Stimulated activated CD4-positive, alpha-beta T cell treated with anti-CD3 and anti-CD28 coated beads, Interleukin-4, amount 100 ng/mL, for 4 hours (primary cell): ENCODE data around the gene TMEM135.
"Not testable (repeated sequence)": the region's sequence is repeated elsewhere in the genome, so short reads cannot be mapped to it uniquely, and the experiment has no call there.

Source experiments
- DNase-seq, 2 experiments: peaks; one replicate each; pipeline ENCODE4 v3.0.0-alpha.2; 2020

Gene TMEM135

GRCh38 chr11:87081358-87081757 lies 43.6 kb downstream of the TMEM135 start:
- no peak for DNase-seq

GRCh38 chr11:87082590-87082989 lies 44.9 kb downstream of the TMEM135 start:
- no peak for DNase-seq

GRCh38 chr11:87083029-87083428 lies 45.3 kb downstream of the TMEM135 start:
- no peak for DNase-seq

- no peak for DNase-seq
Measured at GRCh38 chr11:87092159-87092558, 54.4 kb downstream of the TMEM135 start.

GRCh38 chr11:87092567-87092966 lies 54.8 kb downstream of the TMEM135 start:
- DNase-seq = no peak

- peak; percentile 9 to 18 for DNase-seq
Measured at GRCh38 chr11:87097582-87097981, 59.8 kb downstream of the TMEM135 start.

- DNase-seq = no peak
Measured at GRCh38 chr11:87101956-87102580, 64.3 kb downstream of the TMEM135 start.

GRCh38 chr11:87105826-87106225 lies 68.1 kb downstream of the TMEM135 start:
- not testable (repeated sequence) for DNase-seq

- DNase-seq = not testable (repeated sequence)
Measured at GRCh38 chr11:87107379-87107778, 69.6 kb downstream of the TMEM135 start.

GRCh38 chr11:87110443-87111131 lies 72.9 kb downstream of the TMEM135 start:
- DNase-seq = no peak

GRCh38 chr11:87114093-87114492 lies 76.4 kb downstream of the TMEM135 start:
- DNase-seq = no peak

- no peak for DNase-seq
Measured at GRCh38 chr11:87116185-87116584, 78.5 kb downstream of the TMEM135 start.

GRCh38 chr11:87120937-87121336 lies 83.2 kb downstream of the TMEM135 start:
- no peak for DNase-seq

- DNase-seq = no peak
Measured at GRCh38 chr11:87122852-87123251, 85.1 kb downstream of the TMEM135 start.

- DNase-seq = no peak
Measured at GRCh38 chr11:87125257-87125656, 87.5 kb downstream of the TMEM135 start.

GRCh38 chr11:87127101-87127500 lies 89.4 kb downstream of the TMEM135 start:
- no peak for DNase-seq

GRCh38 chr11:87128372-87128771 lies 90.6 kb downstream of the TMEM135 start:
- no peak for DNase-seq

- DNase-seq = no peak
Measured at GRCh38 chr11:87134524-87135106, 96.9 kb downstream of the TMEM135 start.

GRCh38 chr11:87136236-87136635 lies 98.5 kb downstream of the TMEM135 start:
- DNase-seq = no peak

- DNase-seq = no peak
Measured at GRCh38 chr11:87137711-87138110, 100.0 kb downstream of the TMEM135 start.

- no peak for DNase-seq
Measured at GRCh38 chr11:87139475-87139874, 101.7 kb downstream of the TMEM135 start.

GRCh38 chr11:87141322-87141721 lies 103.6 kb downstream of the TMEM135 start:
- DNase-seq = no peak

- DNase-seq = no peak
Measured at GRCh38 chr11:87141980-87142514, 104.3 kb downstream of the TMEM135 start.

- DNase-seq = no peak
Measured at GRCh38 chr11:87142594-87142993, 104.9 kb downstream of the TMEM135 start.
